EL (cell line): ENCODE measurements around the gene ITGB3BP.
"Not testable (repeated sequence)": the region's sequence is repeated elsewhere in the genome, so short reads cannot be mapped to it uniquely, and the experiment has no call there.

Experiments
- DNase-seq: peaks from one replicate; pipeline ENCODE4 v3.0.0-alpha.2; 2016

Gene ITGB3BP

GRCh38 chr1:63501256-63501655 is 21.8 kb downstream of the ITGB3BP start:
- DNase-seq = no peak

GRCh38 chr1:63498106-63498505 is 24.9 kb downstream of the ITGB3BP start:
- DNase-seq = no peak

- DNase-seq = no peak
These were observed 25.4 kb downstream of the ITGB3BP start for GRCh38 chr1:63497577-63497976.

- DNase-seq = peak; percentile 60
These were observed 35.5 kb downstream of the ITGB3BP start for GRCh38 chr1:63487336-63488065.

- no peak for DNase-seq
These were observed 36.4 kb downstream of the ITGB3BP start for GRCh38 chr1:63486629-63487028.

- DNase-seq = no peak
These were observed 43.0 kb downstream of the ITGB3BP start for GRCh38 chr1:63480057-63480456.

- DNase-seq = peak; percentile 46
These were observed 47.3 kb downstream of the ITGB3BP start for GRCh38 chr1:63475761-63476160.

- not testable (repeated sequence) for DNase-seq
These were observed 54.3 kb downstream of the ITGB3BP start for GRCh38 chr1:63468683-63469082.

GRCh38 chr1:63466759-63467158 is 56.3 kb downstream of the ITGB3BP start:
- no peak for DNase-seq

GRCh38 chr1:63466181-63466580 is 56.8 kb downstream of the ITGB3BP start:
- DNase-seq = no peak

- no peak for DNase-seq
These were observed 59.8 kb downstream of the ITGB3BP start for GRCh38 chr1:63463248-63463647.

GRCh38 chr1:63461661-63462230 is 61.3 kb downstream of the ITGB3BP start:
- DNase-seq = no peak

GRCh38 chr1:63458750-63459149 is 64.3 kb downstream of the ITGB3BP start:
- DNase-seq = no peak

GRCh38 chr1:63454269-63454668 is 68.8 kb downstream of the ITGB3BP start:
- no peak for DNase-seq

- no peak for DNase-seq
These were observed 69.8 kb downstream of the ITGB3BP start for GRCh38 chr1:63453232-63453631.

GRCh38 chr1:63450416-63450815 is 72.6 kb downstream of the ITGB3BP start:
- DNase-seq = no peak

- DNase-seq = peak; percentile 42
These were observed 74.2 kb downstream of the ITGB3BP start for GRCh38 chr1:63448731-63449246.

GRCh38 chr1:63442141-63442475 is 80.9 kb downstream of the ITGB3BP start:
- peak; percentile 42 for DNase-seq

GRCh38 chr1:63435161-63435560 is 87.9 kb downstream of the ITGB3BP start:
- no peak for DNase-seq

- no peak for DNase-seq
These were observed 93.7 kb downstream of the ITGB3BP start for GRCh38 chr1:63429281-63429680.

GRCh38 chr1:63428815-63429214 is 94.2 kb downstream of the ITGB3BP start:
- no peak for DNase-seq

GRCh38 chr1:63423649-63424048 is 99.4 kb downstream of the ITGB3BP start:
- DNase-seq = no peak

GRCh38 chr1:63420746-63421145 is 102.3 kb downstream of the ITGB3BP start:
- DNase-seq = not testable (repeated sequence)

- DNase-seq = no peak
These were observed 104.9 kb downstream of the ITGB3BP start for GRCh38 chr1:63418101-63418500.
